Nephron (organoid): ENCODE results near the gene CTBS.

ENCODE experiments used
- H3K27ac Mint-ChIP-seq, 3 experiments: 2 replicates each; pipeline ENCODE4 v1.8.0; 2020; ENCODE audit warnings: mixed read lengths in 3 of 3, mild to moderate bottlenecking in 2 of 3, moderate library complexity in 1 of 3
- H3K27me3 Mint-ChIP-seq: 2 replicates; pipeline ENCODE4 v1.8.0; 2021; ENCODE audit warnings: low read depth, mild to moderate bottlenecking, moderate library complexity, mixed read lengths
- H3K36me3 Mint-ChIP-seq: 2 replicates; pipeline ENCODE4 v1.8.0; 2020; ENCODE audit warnings: low read depth, mixed read lengths
- H3K4me1 Mint-ChIP-seq: 2 replicates; pipeline ENCODE4 v1.8.0; 2020; ENCODE audit warnings: mixed read lengths
- H3K4me3 Mint-ChIP-seq, 3 experiments: 2 replicates each; pipeline ENCODE4 v1.8.0; 2020; ENCODE audit warnings: mild to moderate bottlenecking in 3 of 3, mixed read lengths in 3 of 3, moderate library complexity in 2 of 3
- H3K9me3 Mint-ChIP-seq: 2 replicates; pipeline ENCODE4 v1.8.0; 2020; ENCODE audit warnings: mixed read lengths
- TF ChIP-seq, protein P1 (sequence below), 3 experiments: fragments of 200-600 bp; sonication (generic); IDR thresholded peaks; one replicate each; pipeline ENCODE4 v1.5.0; 2021; ENCODE audit warnings: antibody characterized with exemption in 3 of 3; ENCODE audit not compliant: unreplicated experiment in 3 of 3

CTBS gene, protein sequence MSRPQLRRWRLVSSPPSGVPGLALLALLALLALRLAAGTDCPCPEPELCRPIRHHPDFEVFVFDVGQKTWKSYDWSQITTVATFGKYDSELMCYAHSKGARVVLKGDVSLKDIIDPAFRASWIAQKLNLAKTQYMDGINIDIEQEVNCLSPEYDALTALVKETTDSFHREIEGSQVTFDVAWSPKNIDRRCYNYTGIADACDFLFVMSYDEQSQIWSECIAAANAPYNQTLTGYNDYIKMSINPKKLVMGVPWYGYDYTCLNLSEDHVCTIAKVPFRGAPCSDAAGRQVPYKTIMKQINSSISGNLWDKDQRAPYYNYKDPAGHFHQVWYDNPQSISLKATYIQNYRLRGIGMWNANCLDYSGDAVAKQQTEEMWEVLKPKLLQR

DNA sequence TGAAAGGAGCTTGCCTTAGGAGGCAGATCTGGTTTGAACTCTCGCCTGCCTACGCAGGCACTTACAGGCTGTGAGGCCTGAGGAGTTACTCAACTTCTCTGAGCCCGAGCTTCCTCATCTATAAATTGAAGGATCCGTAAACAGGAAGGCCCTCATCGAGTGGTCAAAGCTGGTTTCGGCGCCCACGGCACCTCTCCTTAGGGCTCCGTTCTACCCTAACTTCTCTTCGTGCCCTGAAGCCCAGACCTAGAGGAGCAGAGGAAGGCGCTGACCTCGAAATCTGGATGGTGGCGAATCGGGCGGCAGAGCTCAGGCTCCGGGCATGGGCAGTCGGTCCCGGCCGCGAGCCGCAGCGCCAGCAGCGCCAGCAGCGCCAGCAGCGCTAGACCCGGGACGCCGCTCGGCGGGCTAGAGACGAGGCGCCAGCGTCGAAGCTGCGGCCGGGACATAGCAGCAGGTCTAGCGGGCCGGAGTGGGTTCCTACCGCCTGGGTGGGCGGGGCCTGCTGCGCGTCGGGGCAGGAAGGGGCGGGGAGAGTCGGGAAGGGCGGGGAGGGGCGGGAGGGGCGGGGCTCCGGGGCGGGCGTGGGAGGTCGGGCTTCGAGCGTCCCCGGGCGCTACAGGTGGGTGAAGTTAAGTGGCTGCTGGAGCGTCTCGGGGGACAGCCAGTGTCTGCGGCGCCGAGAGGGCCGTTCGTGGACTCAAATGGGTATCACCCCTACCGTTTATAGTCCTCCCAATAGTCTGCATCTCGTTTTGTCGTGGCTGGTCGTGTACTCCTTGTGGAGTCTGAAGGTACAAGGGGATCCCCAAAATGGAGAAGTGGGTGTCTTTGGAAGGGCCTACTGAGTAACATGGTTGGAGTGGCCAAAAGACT, at the start of gene CTBS:
Gene CTBS, minus strand, starts transcription at position 474 of the 876 bp plus-strand sequence. Its CDS starts 25 bp downstream, at position 449.
- TF ChIP-seq, protein P1, sequence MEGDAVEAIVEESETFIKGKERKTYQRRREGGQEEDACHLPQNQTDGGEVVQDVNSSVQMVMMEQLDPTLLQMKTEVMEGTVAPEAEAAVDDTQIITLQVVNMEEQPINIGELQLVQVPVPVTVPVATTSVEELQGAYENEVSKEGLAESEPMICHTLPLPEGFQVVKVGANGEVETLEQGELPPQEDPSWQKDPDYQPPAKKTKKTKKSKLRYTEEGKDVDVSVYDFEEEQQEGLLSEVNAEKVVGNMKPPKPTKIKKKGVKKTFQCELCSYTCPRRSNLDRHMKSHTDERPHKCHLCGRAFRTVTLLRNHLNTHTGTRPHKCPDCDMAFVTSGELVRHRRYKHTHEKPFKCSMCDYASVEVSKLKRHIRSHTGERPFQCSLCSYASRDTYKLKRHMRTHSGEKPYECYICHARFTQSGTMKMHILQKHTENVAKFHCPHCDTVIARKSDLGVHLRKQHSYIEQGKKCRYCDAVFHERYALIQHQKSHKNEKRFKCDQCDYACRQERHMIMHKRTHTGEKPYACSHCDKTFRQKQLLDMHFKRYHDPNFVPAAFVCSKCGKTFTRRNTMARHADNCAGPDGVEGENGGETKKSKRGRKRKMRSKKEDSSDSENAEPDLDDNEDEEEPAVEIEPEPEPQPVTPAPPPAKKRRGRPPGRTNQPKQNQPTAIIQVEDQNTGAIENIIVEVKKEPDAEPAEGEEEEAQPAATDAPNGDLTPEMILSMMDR (IDR thresholded peaks at IDR 0.05; ENCODE audit: unreplicated experiment in 3 of 3), result no peak
- Mint-ChIP-seq H3K9me3 (no peaks in the 10 kb centered on the region), H3K27me3 (peaks cover 3% of the 10 kb centered on the region), H3K36me3 (peaks cover 14% of the 10 kb centered on the region), H3K4me1 (peaks cover 28% of the 10 kb centered on the region), H3K27ac (peak within 1 kb of the TSS; percentile 92 to 99 (median 98)), H3K4me3 (peak within 1 kb of the TSS; percentile 96 to 98 (median 97))

DNA sequence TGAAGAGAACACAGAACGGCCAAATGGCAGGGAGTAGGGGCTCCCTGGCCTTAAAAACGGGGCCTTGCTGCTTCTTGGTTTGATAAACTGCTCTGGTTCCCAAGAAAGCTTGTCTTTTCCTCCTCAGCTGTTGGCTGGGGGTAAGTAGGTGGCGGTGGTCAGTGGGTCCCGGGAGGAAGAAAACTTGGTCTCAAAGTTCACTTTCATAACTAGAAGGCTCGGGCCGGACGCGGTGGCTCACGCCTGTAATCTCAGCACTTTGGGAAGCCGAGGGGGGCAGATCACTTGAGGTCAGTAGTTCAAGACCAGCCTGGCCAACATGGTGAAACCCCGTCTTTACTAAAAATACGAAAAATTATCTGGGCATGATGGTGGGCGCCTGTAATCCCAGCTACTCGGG, 47.3 kb upstream of the CTBS start:
- Mint-ChIP-seq H3K4me3 (peak overlapping the region in 1 of 3 experiments; percentile 29), H3K36me3 (no peaks in the 10 kb centered on the region), H3K27ac (no peak overlapping the region), H3K9me3 (no peaks in the 10 kb centered on the region), H3K4me1 (peaks cover 9% of the 10 kb centered on the region), H3K27me3 (peaks cover 15% of the 10 kb centered on the region)
- TF ChIP-seq, protein P1 (IDR thresholded peaks at IDR 0.05; ENCODE audit: unreplicated experiment in 3 of 3), result no peak

GRCh38 chr1:84620720-84621313, 46.6 kb upstream of the CTBS start:
- H3K36me3 Mint-ChIP-seq, result no peaks in the 10 kb centered on the region
- H3K27me3 Mint-ChIP-seq, result peaks cover 15% of the 10 kb centered on the region
- H3K27ac Mint-ChIP-seq, result peak overlapping the region in 1 of 3 experiments; percentile 78
- TF ChIP-seq, protein P1 (IDR thresholded peaks at IDR 0.05; ENCODE audit: unreplicated experiment in 3 of 3), result peak; percentile 97 to 99 (median 99)
- peak overlapping the region; percentile 84 to 90 (median 88) for H3K4me3 Mint-ChIP-seq
- H3K4me1 Mint-ChIP-seq, result peaks cover 9% of the 10 kb centered on the region
- H3K9me3 Mint-ChIP-seq, result no peaks in the 10 kb centered on the region

DNA sequence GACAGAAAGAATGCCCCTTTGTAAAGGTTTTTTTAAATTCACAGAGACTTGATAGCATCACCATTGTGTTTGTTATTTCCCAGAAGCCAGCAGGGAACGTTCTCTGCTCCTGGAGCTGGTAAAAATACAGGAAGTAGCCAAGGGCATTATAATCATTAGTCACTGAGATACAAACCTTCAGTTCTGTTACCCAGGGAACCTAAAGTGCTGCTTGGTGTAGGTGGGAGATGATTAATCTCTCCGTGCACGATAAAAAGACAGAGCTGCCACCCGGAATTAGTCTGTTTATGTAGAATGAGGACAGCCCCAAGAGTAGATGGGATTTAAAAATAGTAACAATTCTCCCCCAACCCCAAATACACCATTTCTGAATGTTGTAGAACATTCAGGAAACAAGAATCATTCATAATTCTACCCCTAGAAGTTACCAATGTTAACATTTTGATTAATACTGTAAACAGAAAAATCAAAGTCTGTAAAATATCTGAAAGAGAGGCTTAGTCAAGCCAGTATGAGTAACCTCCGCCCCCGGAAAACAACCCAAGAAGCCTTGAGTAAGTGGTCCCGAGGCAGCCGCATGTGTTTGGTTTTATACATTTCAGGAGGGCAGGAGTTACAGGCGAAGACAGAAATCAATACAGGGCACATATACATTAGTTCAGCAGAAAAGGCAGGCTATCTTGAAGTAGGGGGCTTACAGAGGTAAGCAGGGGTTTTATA, 45.3 kb upstream of the CTBS start:
- TF ChIP-seq, protein P1 (IDR thresholded peaks at IDR 0.05; ENCODE audit: unreplicated experiment in 3 of 3), result no peak
- peak overlapping the region; percentile 26 to 58 (median 40) for H3K27ac Mint-ChIP-seq
- peaks cover 2% of the 10 kb centered on the region for H3K36me3 Mint-ChIP-seq
- H3K9me3 Mint-ChIP-seq, result peaks cover 6% of the 10 kb centered on the region
- H3K27me3 Mint-ChIP-seq, result peaks cover 8% of the 10 kb centered on the region
- H3K4me3 Mint-ChIP-seq, result peak overlapping the region; percentile 67 to 81 (median 78)
- peaks cover 9% of the 10 kb centered on the region for H3K4me1 Mint-ChIP-seq

DNA sequence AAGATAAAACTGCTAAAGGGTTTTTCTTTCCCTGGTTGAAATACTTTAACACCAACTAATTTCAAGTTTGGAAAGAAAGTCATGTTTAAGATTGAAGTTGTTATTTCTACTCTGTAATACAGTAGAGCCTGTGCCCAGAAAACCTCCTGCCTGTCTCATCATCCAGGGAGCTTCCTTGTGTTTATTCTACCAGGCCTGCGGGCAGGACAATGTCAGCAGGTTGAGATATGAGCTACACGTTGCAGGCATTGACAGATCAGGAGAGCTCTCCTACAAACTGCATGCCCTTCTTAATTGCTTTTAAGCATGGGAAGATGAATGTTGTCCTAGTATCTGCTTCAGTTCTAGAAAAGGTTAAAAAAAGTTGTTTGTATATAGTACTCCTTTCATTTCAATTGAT, 43.1 kb upstream of the CTBS start:
- Mint-ChIP-seq H3K9me3 (peaks cover 22% of the 10 kb centered on the region), H3K36me3 (peaks cover 15% of the 10 kb centered on the region), H3K4me1 (peaks cover 9% of the 10 kb centered on the region), H3K4me3 (peak overlapping the region in 1 of 3 experiments; percentile 10), H3K27ac (no peak overlapping the region), H3K27me3 (peaks cover 5% of the 10 kb centered on the region)
- TF ChIP-seq, protein P1 (IDR thresholded peaks at IDR 0.05; ENCODE audit: unreplicated experiment in 3 of 3), result no peak
